Mesodermal cell (in vitro differentiated cells): ENCODE measurements around the gene TNS3.

Experiments
- H3K27ac ChIP-seq: 2 replicates; pipeline ENCODE4 v1.7.0; 2013; ENCODE audit warnings: mild to moderate bottlenecking, low read depth, low read length, moderate library complexity; ENCODE audit not compliant: severe bottlenecking
- H3K36me3 ChIP-seq: 2 replicates; pipeline ENCODE4 v1.7.1; 2013; ENCODE audit warnings: mild to moderate bottlenecking, low read length, moderate library complexity; ENCODE audit not compliant: control insufficient read depth, insufficient read depth
- H3K4me1 ChIP-seq: one replicate; pipeline ENCODE4 v1.7.1; 2013; ENCODE audit warnings: mild to moderate bottlenecking, low read length; ENCODE audit not compliant: insufficient read depth, control insufficient read depth, poor library complexity, severe bottlenecking
- H3K4me3 ChIP-seq: 2 replicates; pipeline ENCODE4 v1.7.0; 2013; ENCODE audit warnings: low read length, control low read depth, mild to moderate bottlenecking; ENCODE audit not compliant: insufficient read depth, poor library complexity, severe bottlenecking; ENCODE audit errors: extremely low read depth
- H3K9me3 ChIP-seq: 2 replicates; pipeline ENCODE4 v1.7.1; 2013; ENCODE audit warnings: mild to moderate bottlenecking, low read length, moderate library complexity; ENCODE audit not compliant: control insufficient read depth
- WGBS, 2 experiments: methylation state at CpG; one replicate each; pipeline ENCODE4 v1.1.5; 2013; ENCODE audit warnings: missing lambda C conversion rate in 2 of 2; ENCODE audit not compliant: insufficient coverage in 2 of 2; 5-methylcytosine and 5-hydroxymethylcytosine counted together

The TNS3 gene

DNA sequence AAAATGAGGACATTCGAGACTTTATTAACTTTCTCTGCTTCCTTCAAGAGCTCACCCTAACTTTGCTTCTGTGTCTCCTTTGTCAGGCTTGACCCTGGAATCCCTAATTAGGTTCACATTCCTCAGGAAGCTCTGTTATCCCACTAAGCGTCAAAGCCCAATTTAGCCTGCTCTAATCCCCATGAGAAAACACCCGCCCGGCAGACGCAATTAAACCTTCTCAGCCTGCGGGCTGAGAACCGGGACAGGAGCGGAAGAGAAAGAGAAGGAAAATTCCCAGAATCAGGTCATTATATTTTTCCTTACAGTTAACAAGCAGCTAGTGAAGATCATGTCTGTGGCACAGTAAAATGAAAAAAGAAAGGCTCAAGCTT lies 93.0 kb downstream of the TNS3 start:
- no peaks in the 10 kb centered on the region for H3K36me3 ChIP-seq
- H3K9me3 ChIP-seq: no peaks in the 10 kb centered on the region
- peaks cover 35% of the 10 kb centered on the region for H3K4me1 ChIP-seq
- peak overlapping the region; percentile 91 for H3K27ac ChIP-seq
- WGBS, 2 experiments: 32 to 45% methylated on average over 2 to 8 of the region's 8 CpGs
- H3K4me3 ChIP-seq: no peak overlapping the region

- H3K4me1 ChIP-seq: peaks cover 36% of the 10 kb centered on the region
- WGBS, 2 experiments: 86 to 91% methylated on average over 6 to 8 of the region's 12 CpGs
- no peak overlapping the region for H3K4me3 ChIP-seq
- H3K27ac ChIP-seq: peak overlapping the region; percentile 91
- no peaks in the 10 kb centered on the region for H3K36me3 ChIP-seq
- no peaks in the 10 kb centered on the region for H3K9me3 ChIP-seq
These were observed 93.5 kb downstream of the TNS3 start for GRCh38 chr7:47488201-47488968.

GRCh38 chr7:47485640-47486435 lies 96.1 kb downstream of the TNS3 start:
- H3K27ac ChIP-seq: peak overlapping the region; percentile 10
- WGBS, 2 experiments: 93 to 100% methylated on average over 4 to 7 of the region's 9 CpGs

GRCh38 chr7:47484923-47485639 lies 96.8 kb downstream of the TNS3 start:
- peak overlapping the region; percentile 10 for H3K27ac ChIP-seq
- whole genome bisulfite sequencing, 2 experiments: 94 to 98% methylated on average over 16 to 17 of the region's 17 CpGs

More at GRCh38 chr7:47485640-47486435, 96.1 kb downstream of the TNS3 start:
- H3K4me1 ChIP-seq: peaks cover 60% of the 10 kb centered on the region
- H3K36me3 ChIP-seq: no peaks in the 10 kb centered on the region
- no peaks in the 10 kb centered on the region for H3K9me3 ChIP-seq
- no peak overlapping the region for H3K4me3 ChIP-seq

GRCh38 chr7:47484457-47484856 lies 97.5 kb downstream of the TNS3 start:
- peaks cover 65% of the 10 kb centered on the region for H3K4me1 ChIP-seq
- no peaks in the 10 kb centered on the region for H3K9me3 ChIP-seq
- no peaks in the 10 kb centered on the region for H3K36me3 ChIP-seq
- H3K27ac ChIP-seq: peak overlapping the region; percentile 16
- no peak overlapping the region for H3K4me3 ChIP-seq
- WGBS, 2 experiments: 90 to 93% methylated on average over 7 of the region's 7 CpGs

More at GRCh38 chr7:47484923-47485639, 96.8 kb downstream of the TNS3 start:
- Histone ChIP-seq H3K9me3 (no peaks in the 10 kb centered on the region), H3K36me3 (no peaks in the 10 kb centered on the region), H3K4me1 (peaks cover 66% of the 10 kb centered on the region), H3K4me3 (no peak overlapping the region)

- 91 to 94% methylated on average over 13 to 16 of the region's 16 CpGs for WGBS, 2 experiments
- H3K4me3 ChIP-seq: no peak overlapping the region
- peak overlapping the region; percentile 98 for H3K27ac ChIP-seq
- peaks cover 62% of the 10 kb centered on the region for H3K4me1 ChIP-seq
- H3K36me3 ChIP-seq: no peaks in the 10 kb centered on the region
- H3K9me3 ChIP-seq: no peaks in the 10 kb centered on the region
These were observed 98.2 kb downstream of the TNS3 start for GRCh38 chr7:47483604-47484273.

DNA sequence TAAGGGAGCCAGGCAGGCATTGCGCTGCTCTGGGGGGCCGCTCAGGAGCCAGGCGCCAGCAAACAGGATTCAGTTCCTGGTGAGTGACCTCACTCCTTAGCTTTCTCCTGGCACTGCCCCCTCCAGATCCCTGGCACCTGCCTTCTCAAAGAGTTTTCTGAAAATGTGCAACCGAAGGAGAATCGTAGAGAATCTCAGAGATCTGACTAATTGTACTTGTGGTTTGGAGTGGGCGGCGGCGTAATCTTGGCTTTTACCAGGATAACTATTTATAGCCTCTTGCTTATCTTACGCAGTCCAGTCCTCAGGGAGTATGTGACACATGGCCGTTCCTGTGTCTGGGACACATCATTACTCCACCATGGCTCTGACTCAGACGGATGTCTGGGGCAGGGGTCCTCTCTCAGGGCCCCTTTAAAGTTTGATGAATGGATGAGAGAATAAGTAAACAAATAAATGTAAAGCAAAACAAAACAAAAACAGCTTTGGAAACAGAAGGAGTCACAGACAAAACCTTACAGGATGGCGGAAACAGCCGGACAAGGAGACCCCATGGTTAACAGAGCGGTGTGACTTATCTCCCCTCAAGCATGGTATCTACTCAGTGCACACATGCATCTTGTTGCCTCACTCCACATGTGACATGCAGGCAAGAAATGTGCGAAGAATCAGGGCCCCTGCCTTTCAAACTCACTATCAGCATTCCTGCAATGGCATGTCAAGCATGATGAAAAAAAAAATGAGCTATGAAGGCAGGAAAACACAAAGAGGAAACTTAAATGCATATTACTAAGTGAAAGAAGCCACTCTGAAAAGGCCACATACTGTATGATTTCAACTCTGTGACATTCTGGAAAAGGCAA lies 99.7 kb downstream of the TNS3 start:
- Histone ChIP-seq H3K27ac (peak overlapping the region; percentile 98), H3K4me1 (peaks cover 49% of the 10 kb centered on the region), H3K36me3 (no peaks in the 10 kb centered on the region), H3K4me3 (no peak overlapping the region), H3K9me3 (no peaks in the 10 kb centered on the region)
- WGBS, 2 experiments: 70 to 73% methylated on average over 11 to 12 of the region's 15 CpGs

- H3K9me3 ChIP-seq: no peaks in the 10 kb centered on the region
- H3K27ac ChIP-seq: peak overlapping the region; percentile 98
- peaks cover 47% of the 10 kb centered on the region for H3K4me1 ChIP-seq
- peaks cover 2% of the 10 kb centered on the region for H3K36me3 ChIP-seq
- H3K4me3 ChIP-seq: no peak overlapping the region
- 83 to 95% methylated on average over 7 of the region's 7 CpGs for WGBS, 2 experiments
These were observed 100.3 kb downstream of the TNS3 start for GRCh38 chr7:47481541-47482012.

DNA sequence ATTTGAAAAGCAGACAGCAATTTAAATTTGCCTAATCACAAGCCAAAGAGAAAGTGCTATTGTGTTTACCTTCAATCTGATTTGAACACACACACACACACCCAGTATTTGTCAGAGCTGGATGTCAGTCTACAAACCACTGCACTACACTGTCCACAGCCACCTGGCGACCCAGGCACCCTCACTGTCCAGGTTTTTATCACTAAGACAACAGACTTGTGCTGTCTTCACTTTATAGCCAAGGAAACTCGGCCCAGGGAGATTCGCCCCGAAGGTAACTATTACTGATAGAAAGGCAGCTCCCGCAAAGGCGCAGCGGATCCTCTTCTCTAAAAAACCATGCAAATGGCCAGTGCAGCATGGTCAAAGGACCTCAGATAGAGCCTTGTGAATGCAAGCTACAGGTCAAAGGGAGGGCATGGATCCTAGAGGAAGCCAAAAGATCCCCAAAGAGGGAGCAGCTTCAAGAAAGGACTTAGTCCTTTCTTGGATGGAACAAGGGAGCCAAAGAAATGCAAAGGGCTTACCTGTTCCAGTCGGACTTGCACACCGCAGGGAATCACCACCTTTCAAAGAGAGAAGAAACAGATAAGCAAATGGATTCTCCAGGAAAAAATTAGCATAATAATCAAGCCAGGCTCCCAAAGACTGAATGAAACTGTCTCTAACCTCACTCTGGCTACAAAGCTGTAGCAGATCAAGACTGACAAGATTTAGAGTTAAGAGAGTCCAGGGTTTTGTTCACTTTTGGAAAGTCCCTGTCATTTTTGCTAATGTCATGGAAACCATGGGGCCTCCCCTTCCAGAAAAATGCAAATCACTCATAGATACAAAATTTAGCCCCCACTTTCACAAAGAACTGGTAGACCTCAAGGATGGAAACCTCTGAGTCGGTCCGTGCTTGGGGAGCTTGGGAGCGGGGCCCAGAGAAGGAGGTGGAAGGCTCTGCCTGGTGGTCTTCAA lies 101.1 kb downstream of the TNS3 start:
- 48 to 66% methylated on average over 7 to 9 of the region's 12 CpGs for whole genome bisulfite sequencing, 2 experiments
- peak overlapping the region; percentile 98 for H3K27ac ChIP-seq
- no peak overlapping the region for H3K4me3 ChIP-seq
- H3K36me3 ChIP-seq: peaks cover 2% of the 10 kb centered on the region
- H3K4me1 ChIP-seq: peaks cover 50% of the 10 kb centered on the region
- H3K9me3 ChIP-seq: no peaks in the 10 kb centered on the region
